GM18520 (cell line): ENCODE data around the gene PRAMEF13.
"Not testable (repeated sequence)": the region's sequence is repeated elsewhere in the genome, so short reads cannot be mapped to it uniquely, and the experiment has no call there.

ENCODE experiments used
- ATAC-seq: cut with Tn5 transposase; IDR thresholded peaks from one replicate; pipeline ENCODE4 v1.9.1; 2021; ENCODE audit not compliant: unreplicated experiment

Gene PRAMEF13

GRCh38 chr1:13201309-13201708 lies at the start of gene PRAMEF13:
PRAMEF13 (minus strand) TSS chr1:13201409; CDS start chr1:13199589, 1,820 bp downstream.
- ATAC-seq = not testable (repeated sequence)

- not testable (repeated sequence) for ATAC-seq
Measured at GRCh38 chr1:13247122-13247521, 45.9 kb upstream of the PRAMEF13 start.

GRCh38 chr1:13246554-13246871 lies 45.3 kb upstream of the PRAMEF13 start:
- not testable (repeated sequence) for ATAC-seq

- ATAC-seq = not testable (repeated sequence)
Measured at GRCh38 chr1:13245841-13246553, 44.8 kb upstream of the PRAMEF13 start.

- ATAC-seq = not testable (repeated sequence)
Measured at GRCh38 chr1:13243536-13244263, 42.5 kb upstream of the PRAMEF13 start.

- not testable (repeated sequence) for ATAC-seq
Measured at GRCh38 chr1:13239633-13240032, 38.4 kb upstream of the PRAMEF13 start.

GRCh38 chr1:13237572-13237971 lies 36.4 kb upstream of the PRAMEF13 start:
- not testable (repeated sequence) for ATAC-seq

- not testable (repeated sequence) for ATAC-seq
Measured at GRCh38 chr1:13234057-13234456, 32.8 kb upstream of the PRAMEF13 start.

- not testable (repeated sequence) for ATAC-seq
Measured at GRCh38 chr1:13232056-13232455, 30.8 kb upstream of the PRAMEF13 start.

- ATAC-seq = not testable (repeated sequence)
Measured at GRCh38 chr1:13231061-13231750, 30.0 kb upstream of the PRAMEF13 start.

- not testable (repeated sequence) for ATAC-seq
Measured at GRCh38 chr1:13230601-13231000, 29.4 kb upstream of the PRAMEF13 start.

GRCh38 chr1:13230096-13230495 lies 28.9 kb upstream of the PRAMEF13 start:
- not testable (repeated sequence) for ATAC-seq

- ATAC-seq = no peak
Measured at GRCh38 chr1:13228343-13228781, 27.2 kb upstream of the PRAMEF13 start.

GRCh38 chr1:13227271-13228055 lies 26.3 kb upstream of the PRAMEF13 start:
- ATAC-seq = not testable (repeated sequence)

- ATAC-seq = not testable (repeated sequence)
Measured at GRCh38 chr1:13225675-13226204, 24.5 kb upstream of the PRAMEF13 start, which contains the start of gene PRAMEF18. PRAMEF18 (minus strand) TSS chr1:13226154; CDS start chr1:13226106, 48 bp downstream.

- ATAC-seq = no peak
Measured at GRCh38 chr1:13224480-13225060, 23.4 kb upstream of the PRAMEF13 start.

GRCh38 chr1:13222788-13223187 lies 21.6 kb upstream of the PRAMEF13 start:
- ATAC-seq = not testable (repeated sequence)

GRCh38 chr1:13219203-13219602 lies 18.0 kb upstream of the PRAMEF13 start:
- not testable (repeated sequence) for ATAC-seq

- ATAC-seq = not testable (repeated sequence)
Measured at GRCh38 chr1:13216619-13217018, 15.4 kb upstream of the PRAMEF13 start.

- not testable (repeated sequence) for ATAC-seq
Measured at GRCh38 chr1:13208712-13209111, 7.5 kb upstream of the PRAMEF13 start.
